Iris pigment epithelial cell (primary cell): ENCODE measurements around the gene CEND1.

Experiments used
- DNase-seq: peaks from one replicate; pipeline ENCODE4 v3.0.0-alpha.2; 2011; ENCODE audit warnings: low read depth

Gene CEND1

GRCh38 chr11:811446-812245 lies 21.8 kb upstream of the CEND1 start:
- DNase-seq: no peak

- DNase-seq: no peak
Observed at GRCh38 chr11:810040-810567, 20.2 kb upstream of the CEND1 start.

- peak; percentile 97 for DNase-seq
Observed at GRCh38 chr11:809287-810039, 19.6 kb upstream of the CEND1 start, which contains the start of gene RPLP2. Gene RPLP2, plus strand, starts transcription at chr11:809967. Its CDS starts 268 bp downstream, at chr11:810235.

- DNase-seq: no peak
Observed at GRCh38 chr11:808427-809286, 18.8 kb upstream of the CEND1 start.

- DNase-seq: no peak
Observed at GRCh38 chr11:804599-804964, 14.7 kb upstream of the CEND1 start.

- no peak for DNase-seq
Observed at GRCh38 chr11:803770-804598, 14.1 kb upstream of the CEND1 start.

GRCh38 chr11:803467-803742 lies 13.5 kb upstream of the CEND1 start:
- no peak for DNase-seq

GRCh38 chr11:802693-803466 lies 13.0 kb upstream of the CEND1 start:
- no peak for DNase-seq

- no peak for DNase-seq
Observed at GRCh38 chr11:802018-802617, 12.2 kb upstream of the CEND1 start.

GRCh38 chr11:801097-801780 lies 11.3 kb upstream of the CEND1 start:
- no peak for DNase-seq

- DNase-seq: no peak
Observed at GRCh38 chr11:800473-800872, 10.6 kb upstream of the CEND1 start.

GRCh38 chr11:799641-800316 lies 9.9 kb upstream of the CEND1 start:
- DNase-seq: no peak

GRCh38 chr11:798093-798713 lies 8.3 kb upstream of the CEND1 start, which contains the start of gene SLC25A22:
Gene SLC25A22, minus strand, starts transcription at chr11:798281. Its CDS starts 3,275 bp downstream, at chr11:795006.
- DNase-seq: peak; percentile 78

GRCh38 chr11:797296-798092 lies 7.6 kb upstream of the CEND1 start:
- DNase-seq: peak; percentile 89

- DNase-seq: no peak
Observed at GRCh38 chr11:796565-797295, 6.8 kb upstream of the CEND1 start.

- peak; percentile 87 for DNase-seq
Observed at GRCh38 chr11:795634-796564, 6.0 kb upstream of the CEND1 start.
